Measurements from ENCODE around the gene KRT23. TPM values are rescaled to one million over a fixed set of nuclear protein-coding genes. Genes with fewer than 3 reads are reported as not detected.

Gene KRT23, protein sequence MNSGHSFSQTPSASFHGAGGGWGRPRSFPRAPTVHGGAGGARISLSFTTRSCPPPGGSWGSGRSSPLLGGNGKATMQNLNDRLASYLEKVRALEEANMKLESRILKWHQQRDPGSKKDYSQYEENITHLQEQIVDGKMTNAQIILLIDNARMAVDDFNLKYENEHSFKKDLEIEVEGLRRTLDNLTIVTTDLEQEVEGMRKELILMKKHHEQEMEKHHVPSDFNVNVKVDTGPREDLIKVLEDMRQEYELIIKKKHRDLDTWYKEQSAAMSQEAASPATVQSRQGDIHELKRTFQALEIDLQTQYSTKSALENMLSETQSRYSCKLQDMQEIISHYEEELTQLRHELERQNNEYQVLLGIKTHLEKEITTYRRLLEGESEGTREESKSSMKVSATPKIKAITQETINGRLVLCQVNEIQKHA
- not detected in 2 replicates for total RNA-seq

DNA sequence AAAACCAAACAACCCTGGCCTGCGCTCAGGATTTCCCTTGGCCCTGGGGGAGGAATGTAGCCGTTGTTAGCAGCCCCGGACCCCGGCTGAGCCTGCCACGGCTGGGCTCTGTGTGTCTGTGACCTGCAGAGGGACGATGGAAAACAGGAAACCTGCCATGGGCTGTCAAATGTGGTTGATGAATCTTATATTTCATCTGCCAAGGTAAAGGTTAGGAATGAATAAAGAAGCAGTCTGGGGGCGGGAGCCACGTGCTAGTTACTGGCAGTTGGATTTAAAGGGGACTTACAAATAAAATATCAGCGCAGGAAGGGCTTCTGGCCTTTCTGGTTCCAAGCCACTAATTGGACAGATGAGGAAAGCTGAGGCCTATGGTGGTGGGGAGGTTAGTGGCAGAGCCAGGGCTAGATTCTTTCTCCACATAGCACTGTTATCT lies at the start of gene KRT23:
Gene KRT23, minus strand, starts transcription at position 263 of the 436 bp plus-strand sequence. CDS start 1,043 bp downstream, outside the sequence.
- intact Hi-C loops (cut with micrococcal nuclease): no loop called here

DNA sequence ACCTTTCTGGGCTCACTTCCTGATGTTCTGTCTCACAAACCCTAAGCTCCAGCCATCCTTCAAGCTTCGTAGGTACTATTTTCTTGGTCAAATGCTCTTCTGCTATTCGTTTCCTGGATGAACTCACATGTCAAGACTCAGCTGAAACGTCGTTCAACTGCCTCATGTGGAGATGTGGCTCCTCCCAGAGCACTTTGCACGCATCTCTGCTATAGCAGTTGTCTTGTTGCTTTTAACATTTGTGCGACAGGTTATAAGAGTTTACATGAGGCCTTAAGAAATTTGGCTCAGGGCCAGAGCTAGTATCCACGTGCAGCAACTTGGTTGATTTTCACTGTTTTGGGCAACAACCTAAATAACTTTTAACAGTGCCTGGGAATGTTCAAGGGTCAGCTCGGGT lies 49.5 kb upstream of the KRT23 start:
- intact Hi-C loops (cut with micrococcal nuclease): no loop called here

DNA sequence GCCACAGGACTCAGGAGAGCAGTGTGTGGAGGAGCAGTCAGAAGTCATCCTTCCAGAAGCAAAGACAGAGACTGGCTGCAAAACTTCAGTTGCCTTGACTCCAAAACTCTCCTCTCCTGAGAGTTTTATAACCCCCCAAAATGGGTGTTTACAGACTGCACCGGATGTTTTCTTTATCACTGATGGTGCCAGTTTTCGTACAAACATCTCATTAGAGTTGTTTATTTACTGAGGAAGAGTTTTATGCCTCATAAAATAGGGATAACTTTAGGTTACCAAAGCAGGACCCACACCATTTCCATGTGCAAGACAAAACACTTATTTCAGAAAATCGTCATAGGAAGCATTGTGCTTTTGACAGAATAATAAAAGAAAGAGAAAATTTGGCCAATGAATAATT lies 46.8 kb upstream of the KRT23 start, which contains the start of gene KRT40:
Gene KRT40, minus strand, starts transcription at position 101 of the 400 bp plus-strand sequence. Its CDS starts 53 bp downstream, at position 48.
- intact Hi-C loops (cut with micrococcal nuclease): no loop called here

DNA sequence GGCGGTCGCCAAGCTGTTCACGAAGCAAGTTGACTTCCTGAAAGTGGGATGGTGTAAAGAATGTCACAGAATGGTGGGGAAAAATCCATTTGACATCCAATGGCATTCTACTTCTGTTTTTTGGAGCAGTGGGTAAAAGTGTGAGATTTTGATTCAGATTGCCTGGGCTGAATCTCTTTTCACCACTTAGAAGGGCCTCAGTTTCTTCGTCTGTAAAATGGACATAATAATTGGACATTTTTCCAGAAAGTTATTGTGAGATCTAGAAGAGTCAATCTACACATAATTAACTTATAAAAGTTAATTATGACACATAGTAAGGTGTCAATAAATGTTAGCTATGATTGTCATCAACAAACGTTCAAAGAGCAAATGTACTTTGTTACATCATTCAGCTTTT lies 43.7 kb upstream of the KRT23 start:
- intact Hi-C loops (cut with micrococcal nuclease): no loop called here

DNA sequence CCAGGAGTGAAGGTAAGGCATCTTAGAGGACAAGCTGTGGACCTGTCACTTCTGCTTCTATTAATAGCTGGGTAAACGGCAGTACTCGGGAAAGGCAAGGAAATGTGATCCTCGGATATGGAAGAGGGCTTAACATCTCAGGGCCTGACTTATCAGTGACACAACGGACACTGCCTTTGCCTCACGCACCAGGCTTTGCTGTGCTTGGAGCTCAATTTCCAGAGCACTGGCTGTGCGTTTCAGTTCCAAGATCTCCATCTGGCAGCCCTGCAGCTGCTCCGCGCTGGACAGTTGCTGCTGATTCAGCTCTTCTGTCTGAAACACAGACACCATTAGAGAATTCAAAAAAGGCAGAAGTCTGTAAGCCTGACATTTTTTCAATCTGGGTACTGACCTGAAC lies 43.1 kb upstream of the KRT23 start:
- intact Hi-C loops (cut with micrococcal nuclease): no loop called here

DNA sequence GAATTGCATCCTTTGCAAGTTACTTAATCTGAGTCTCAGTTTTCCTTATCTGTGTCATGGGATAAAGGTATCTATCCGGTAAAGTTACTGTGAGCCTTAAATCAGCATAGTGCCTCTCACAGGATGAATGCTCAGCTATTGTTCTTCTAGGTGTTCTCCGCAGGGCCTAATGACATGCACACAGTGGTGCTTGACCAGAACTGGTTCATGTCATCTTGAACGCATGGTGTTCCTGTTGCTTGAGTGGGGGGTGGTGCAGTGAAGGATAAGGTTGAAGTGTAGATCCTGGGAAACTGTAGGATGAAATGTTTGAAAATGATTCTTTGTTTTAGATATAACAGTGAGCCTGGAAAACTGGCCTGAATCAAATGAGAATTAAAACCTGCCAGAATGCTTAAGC lies 42.7 kb upstream of the KRT23 start:
- intact Hi-C loops (cut with micrococcal nuclease): no loop called here

GRCh38 chr17:40978575-40979151 lies 41.2 kb upstream of the KRT23 start:
- intact Hi-C loops (cut with micrococcal nuclease): no loop called here

DNA sequence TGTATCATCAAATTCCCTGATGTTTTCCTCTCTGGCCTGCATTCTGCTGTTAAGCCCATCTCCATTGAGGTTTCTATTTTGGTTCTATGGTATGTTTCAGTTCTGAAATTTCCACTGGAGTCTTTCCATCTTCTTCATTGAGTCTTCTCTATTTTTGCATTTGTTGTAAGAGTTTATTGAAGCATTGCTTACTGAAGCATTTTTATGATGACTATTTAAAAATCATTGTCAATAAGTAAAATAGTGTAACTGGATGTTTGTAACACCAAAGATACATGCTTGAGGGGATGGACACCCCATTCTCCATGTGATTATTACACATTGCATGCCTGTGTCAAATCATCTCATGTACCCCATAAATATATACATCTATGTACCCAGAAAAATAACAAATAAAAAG lies 38.1 kb upstream of the KRT23 start:
- intact Hi-C loops (cut with micrococcal nuclease): no loop called here

DNA sequence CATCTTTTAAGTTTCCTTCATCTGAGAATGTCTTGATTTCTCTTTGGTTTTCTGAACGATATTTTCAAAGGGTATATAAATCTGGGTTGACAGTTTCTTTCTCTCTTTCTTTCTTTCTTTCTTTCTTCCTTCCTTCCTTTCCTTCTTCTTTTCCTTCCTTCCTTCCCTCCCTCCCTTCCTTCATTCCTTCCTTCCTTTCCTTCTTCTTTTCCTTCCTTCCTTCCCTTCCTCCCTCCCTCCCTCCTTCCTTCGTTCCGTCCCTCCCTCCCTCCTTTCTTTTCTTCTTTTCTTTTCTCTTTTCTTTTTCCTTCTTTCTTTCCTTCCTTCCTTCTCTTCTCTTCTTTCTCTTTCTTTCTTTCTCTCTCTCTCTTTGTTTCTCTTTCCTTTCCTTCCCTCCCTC lies 36.9 kb upstream of the KRT23 start:
- intact Hi-C loops (cut with micrococcal nuclease): no loop called here

- intact Hi-C loops (cut with micrococcal nuclease): no loop called here
Observed at GRCh38 chr17:40967582-40967981, 30.1 kb upstream of the KRT23 start.

GRCh38 chr17:40966848-40967247 lies 29.4 kb upstream of the KRT23 start, which contains the start of gene KRT39:
Gene KRT39, minus strand, starts transcription at chr17:40966948. Its CDS starts 92 bp downstream, at chr17:40966856.
- intact Hi-C loops (cut with micrococcal nuclease): no loop called here

DNA sequence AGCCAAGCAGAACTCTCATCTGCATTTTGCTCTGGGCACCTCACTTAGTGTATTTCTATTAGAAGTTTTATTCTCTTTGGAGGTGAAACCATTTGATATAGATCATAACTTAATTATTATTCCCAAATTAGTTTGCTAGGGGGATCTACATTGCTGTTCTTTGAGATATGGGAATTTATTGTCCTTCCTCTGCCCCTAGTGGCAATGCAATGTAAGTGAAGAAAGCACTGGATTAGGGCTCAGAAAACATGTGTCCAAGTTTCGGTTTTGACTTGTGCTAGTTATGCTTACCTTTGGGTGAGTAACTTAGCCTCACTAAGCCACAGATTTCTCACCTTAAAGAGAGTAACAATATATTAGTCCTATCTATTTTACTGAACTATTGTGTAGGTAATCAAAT lies 26.4 kb upstream of the KRT23 start:
- intact Hi-C loops (cut with micrococcal nuclease): no loop called here

- intact Hi-C loops (cut with micrococcal nuclease): no loop called here
Observed at GRCh38 chr17:40962059-40962561, 24.7 kb upstream of the KRT23 start.

- intact Hi-C loops (cut with micrococcal nuclease): no loop called here
Observed at GRCh38 chr17:40961591-40961990, 24.1 kb upstream of the KRT23 start.

DNA sequence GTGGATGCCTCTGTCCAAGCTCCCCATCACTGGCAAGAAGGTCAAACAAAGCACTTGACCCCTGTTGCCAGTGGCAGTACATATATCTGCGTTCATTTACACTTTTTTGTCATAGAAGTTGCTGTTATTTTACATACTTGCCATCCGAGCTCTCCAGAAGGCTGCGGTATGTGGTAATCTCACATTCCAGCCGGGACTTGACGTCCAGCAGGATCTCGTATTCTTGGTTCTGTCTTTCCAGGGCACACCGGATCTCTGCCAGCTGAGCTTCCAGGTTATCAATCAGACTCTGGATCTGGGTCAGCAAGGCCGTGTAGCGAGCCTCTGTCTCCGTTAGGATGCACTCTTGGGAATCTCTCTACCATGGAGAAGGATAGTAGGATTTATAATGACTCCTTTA lies 22.7 kb upstream of the KRT23 start:
- intact Hi-C loops (cut with micrococcal nuclease): no loop called here

- intact Hi-C loops (cut with micrococcal nuclease): no loop called here
Observed at GRCh38 chr17:40958086-40958953, 20.9 kb upstream of the KRT23 start.

GRCh38 chr17:40956401-40957254 lies 19.2 kb upstream of the KRT23 start:
- intact Hi-C loops (cut with micrococcal nuclease): no loop called here

GRCh38 chr17:40953881-40954280 lies 16.4 kb upstream of the KRT23 start:
- intact Hi-C loops (cut with micrococcal nuclease): no loop called here

DNA sequence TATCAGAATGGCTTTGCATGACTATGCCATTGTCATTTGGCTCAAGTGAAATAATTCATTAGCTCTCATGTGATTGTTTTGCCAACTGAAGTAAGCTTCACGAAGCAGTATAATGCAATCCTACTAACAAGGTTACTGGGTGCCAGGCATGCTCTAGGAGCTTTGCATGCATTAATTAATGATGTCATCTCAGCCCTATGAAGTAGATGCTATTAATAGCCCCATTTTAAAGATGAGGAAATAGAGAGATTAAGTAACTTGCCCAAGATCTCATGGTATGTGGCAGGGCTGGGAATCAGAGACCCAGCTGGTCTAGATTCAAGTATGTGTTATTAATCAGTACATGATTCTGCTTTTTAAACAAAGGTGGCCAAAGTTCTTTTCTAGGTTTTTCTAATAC lies 15.2 kb upstream of the KRT23 start:
- intact Hi-C loops (cut with micrococcal nuclease): no loop called here

DNA sequence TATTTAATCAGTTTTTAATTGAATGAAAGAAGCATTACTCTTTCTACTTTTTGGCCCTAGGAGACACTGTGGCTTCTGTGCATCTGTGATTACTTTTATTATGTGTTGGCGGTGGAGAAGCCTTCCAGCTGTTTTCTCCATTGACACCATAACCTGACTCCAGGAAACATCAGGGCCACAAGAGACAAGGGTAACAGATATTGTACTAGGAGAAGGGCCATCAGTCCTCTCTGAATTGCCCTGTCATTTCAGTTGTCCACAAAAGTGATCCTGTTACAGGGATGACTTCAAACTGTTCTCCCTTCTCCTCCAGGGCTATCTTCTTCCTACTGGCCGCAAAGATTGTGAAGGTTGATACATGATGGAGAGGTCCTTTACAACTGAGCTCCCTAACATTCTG lies 14.7 kb upstream of the KRT23 start:
- intact Hi-C loops (cut with micrococcal nuclease): no loop called here
